HAP-1 (cell line): ENCODE data around the gene RALY.
"Not testable (repeated sequence)": the region's sequence is repeated elsewhere in the genome, so short reads cannot be mapped to it uniquely, and the experiment has no call there.

Experiments
- DNase-seq, 2 experiments: peaks; one replicate each; pipeline ENCODE4 v3.0.0-alpha.2; 2016 to 2020; ENCODE audit warnings: low spot score in 2 of 2
- H3K27me3 ChIP-seq: fragments of 250-450 bp; sonication (Bioruptor Pico); 2 replicates; pipeline ENCODE4 v1.5.1; 2020; ENCODE audit warnings: low read depth, mild to moderate bottlenecking, moderate library complexity
- H3K36me3 ChIP-seq: fragments of 250-450 bp; sonication (Bioruptor Pico); replicated peaks from 2 replicates; pipeline ENCODE4 v1.5.1; 2020; ENCODE audit warnings: mild to moderate bottlenecking
- H3K4me1 ChIP-seq: fragments of 250-450 bp; sonication (Bioruptor Pico); 2 replicates; pipeline ENCODE4 v1.5.1; 2020; ENCODE audit warnings: mild to moderate bottlenecking
- H3K4me3 ChIP-seq: fragments of 250-450 bp; sonication (Bioruptor Pico); 2 replicates; pipeline ENCODE4 v1.5.1; 2020; ENCODE audit warnings: mild to moderate bottlenecking, moderate library complexity
- H3K9me3 ChIP-seq: fragments of 250-450 bp; sonication (Bioruptor Pico); 2 replicates; pipeline ENCODE4 v1.5.1; 2020; ENCODE audit warnings: mild to moderate bottlenecking, moderate library complexity
- in situ Hi-C: fragments of 300-500 bp; cut with MboI; formaldehyde crosslinking; loops from 3 replicates; pipeline ENCODE4 v1.14.3; 2020; ENCODE audit warnings: low sequenced_read_pairs, inconsistent platforms, mixed read lengths

The RALY gene

GRCh38 chr20:34129518-34130162, 135.9 kb downstream of the RALY start:
- in situ Hi-C loops = no loop called here
- Histone ChIP-seq H3K4me1 (peaks cover 2% of the 10 kb centered on the region; the same call in 1 of the 2 replicates), H3K27me3 (no peaks in the 10 kb centered on the region), H3K9me3 (no peaks in the 10 kb centered on the region), H3K36me3 (no peaks in the 10 kb centered on the region), H3K4me3 (peak overlapping the region; percentile 11; the same call in 1 of the 2 replicates)
- DNase-seq = peak; percentile 67 to 76

DNA sequence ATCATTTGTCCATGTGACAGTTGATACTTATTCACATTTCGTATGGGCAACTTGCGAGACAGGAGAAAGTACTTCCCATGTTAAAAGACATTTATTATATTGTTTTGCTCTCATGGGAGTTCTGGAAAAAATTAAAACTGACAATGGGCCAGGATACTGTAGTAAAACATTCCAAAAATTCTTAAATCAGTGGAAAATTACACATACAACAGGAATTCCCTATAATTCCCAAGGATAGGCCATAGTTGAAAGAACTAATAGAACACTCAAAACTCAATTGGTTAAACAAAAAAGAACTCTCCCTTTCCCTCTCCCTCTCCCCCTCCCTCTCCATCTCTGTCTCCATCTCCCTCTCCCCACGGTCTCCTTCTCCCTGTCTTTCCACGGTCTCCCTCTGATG, 137.8 kb downstream of the RALY start:
- no peaks in the 10 kb centered on the region for H3K36me3 ChIP-seq
- H3K27me3 ChIP-seq = no peaks in the 10 kb centered on the region
- peaks cover 2% of the 10 kb centered on the region; the same call in 1 of the 2 replicates for H3K4me1 ChIP-seq
- no peaks in the 10 kb centered on the region; the same call in 1 of the 2 replicates for H3K9me3 ChIP-seq
- no peak overlapping the region for H3K4me3 ChIP-seq
- in situ Hi-C loops = no loop called here
- DNase-seq = no peak

DNA sequence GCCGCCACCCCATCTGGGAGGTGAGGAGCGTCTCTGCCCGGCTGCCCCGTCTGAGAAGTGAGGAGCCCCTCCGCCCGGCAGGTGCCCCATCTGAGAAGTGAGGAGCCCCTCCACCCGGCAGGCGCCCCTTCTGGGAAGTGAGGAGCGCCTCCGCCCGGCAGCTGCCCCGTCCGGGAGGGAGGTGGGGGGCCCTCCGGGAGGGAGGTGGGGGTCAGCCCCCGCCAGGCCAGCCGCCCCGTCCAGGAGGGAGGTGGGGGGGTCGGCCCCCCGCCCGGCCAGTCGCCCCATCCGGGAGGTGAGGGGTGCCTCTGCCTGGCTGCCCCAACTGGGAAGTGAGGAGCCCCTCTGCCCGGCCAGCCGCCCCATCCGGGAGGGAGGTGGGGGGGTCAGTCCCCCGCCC, 138.8 kb downstream of the RALY start:
- DNase-seq, H3K9me3 ChIP-seq, H3K4me1 ChIP-seq, H3K4me3 ChIP-seq, in situ Hi-C loops, H3K36me3 ChIP-seq, H3K27me3 ChIP-seq: not testable (repeated sequence)

- H3K9me3 ChIP-seq, in situ Hi-C loops, DNase-seq, H3K36me3 ChIP-seq, H3K27me3 ChIP-seq, H3K4me3 ChIP-seq, H3K4me1 ChIP-seq: not testable (repeated sequence)
These were observed 139.2 kb downstream of the RALY start for GRCh38 chr20:34132943-34133342.

DNA sequence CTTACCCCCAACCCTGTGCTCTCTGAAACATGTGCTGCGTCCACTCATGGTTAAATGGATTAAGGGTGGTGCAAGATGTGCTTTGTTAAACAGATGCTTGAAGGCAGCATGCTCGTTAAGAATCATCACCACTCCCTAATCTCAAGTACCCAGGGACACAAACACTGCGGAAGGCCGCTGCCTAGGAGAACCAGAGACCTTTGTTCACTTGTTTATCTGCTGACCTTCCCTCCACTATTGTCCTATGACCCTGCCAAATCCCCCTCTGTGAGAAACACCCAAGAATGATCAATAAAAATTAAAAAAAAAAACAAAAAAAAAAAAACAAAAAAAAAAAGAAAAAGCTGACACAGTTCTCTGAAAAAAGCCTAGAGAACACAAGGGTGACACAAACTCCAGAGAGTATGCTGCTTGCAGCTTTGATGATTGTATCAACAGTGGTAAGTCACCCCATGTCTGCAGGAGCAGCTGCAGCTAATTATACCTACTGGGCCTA, 139.7 kb downstream of the RALY start:
- H3K27me3 ChIP-seq, in situ Hi-C loops, H3K4me1 ChIP-seq, H3K9me3 ChIP-seq, DNase-seq, H3K4me3 ChIP-seq, H3K36me3 ChIP-seq: not testable (repeated sequence)
